Measurements from ENCODE around the gene PERCC1.
"Not testable (repeated sequence)": the region's sequence is repeated elsewhere in the genome, so short reads cannot be mapped to it uniquely, and the experiment has no call there.

PERCC1 gene

DNA sequence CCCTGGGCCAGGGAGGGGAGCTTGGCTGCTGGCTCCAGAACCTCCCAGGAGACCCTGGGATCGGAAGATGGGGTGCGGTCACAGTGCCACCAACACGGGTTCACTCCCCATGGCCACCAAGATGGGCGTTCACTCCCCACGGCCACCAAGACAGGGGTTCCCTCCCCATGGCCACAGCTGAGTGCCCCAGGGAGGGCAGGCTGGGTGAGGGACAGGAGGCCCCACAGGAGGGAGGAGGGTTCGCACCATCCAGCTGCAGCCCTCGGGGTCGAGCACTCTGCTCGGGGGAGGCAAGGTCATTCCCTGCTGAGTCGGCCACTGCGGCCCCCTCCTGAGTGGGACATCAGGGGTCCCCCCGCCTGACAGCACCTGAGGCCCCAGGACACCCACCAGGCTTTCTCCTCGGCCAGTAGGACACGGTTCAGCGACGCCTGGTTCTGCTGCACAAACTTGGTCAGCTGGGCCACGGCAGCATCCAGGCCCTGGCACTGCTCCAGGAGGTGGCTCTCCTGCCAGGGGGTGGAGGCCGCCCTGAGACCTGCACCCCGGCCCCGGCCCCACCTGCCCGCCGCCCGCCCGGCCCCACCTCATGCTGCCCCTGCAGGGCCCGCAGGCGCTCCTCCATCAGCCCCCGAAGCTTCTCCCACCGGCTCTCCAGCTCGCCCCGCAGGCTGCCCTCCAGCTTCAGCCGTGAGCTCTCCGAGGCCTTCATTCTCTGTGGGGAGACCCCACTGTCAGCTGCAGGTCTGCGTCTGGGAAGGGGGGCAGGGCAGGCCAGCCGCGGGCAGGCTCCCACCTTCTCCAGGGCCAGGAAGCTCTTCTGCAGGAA lies 7.6 kb downstream of the PERCC1 start:
- no peak overlapping the region for H3K4me3 ChIP-seq (replicated peaks; ENCODE audit: low read depth, low read length)
- no peak for DNase-seq (ENCODE audit: low read depth)
- no peak for TF ChIP-seq CTCF (IDR thresholded peaks at IDR 0.05; ENCODE audit: low read length, missing control alignments)

DNA sequence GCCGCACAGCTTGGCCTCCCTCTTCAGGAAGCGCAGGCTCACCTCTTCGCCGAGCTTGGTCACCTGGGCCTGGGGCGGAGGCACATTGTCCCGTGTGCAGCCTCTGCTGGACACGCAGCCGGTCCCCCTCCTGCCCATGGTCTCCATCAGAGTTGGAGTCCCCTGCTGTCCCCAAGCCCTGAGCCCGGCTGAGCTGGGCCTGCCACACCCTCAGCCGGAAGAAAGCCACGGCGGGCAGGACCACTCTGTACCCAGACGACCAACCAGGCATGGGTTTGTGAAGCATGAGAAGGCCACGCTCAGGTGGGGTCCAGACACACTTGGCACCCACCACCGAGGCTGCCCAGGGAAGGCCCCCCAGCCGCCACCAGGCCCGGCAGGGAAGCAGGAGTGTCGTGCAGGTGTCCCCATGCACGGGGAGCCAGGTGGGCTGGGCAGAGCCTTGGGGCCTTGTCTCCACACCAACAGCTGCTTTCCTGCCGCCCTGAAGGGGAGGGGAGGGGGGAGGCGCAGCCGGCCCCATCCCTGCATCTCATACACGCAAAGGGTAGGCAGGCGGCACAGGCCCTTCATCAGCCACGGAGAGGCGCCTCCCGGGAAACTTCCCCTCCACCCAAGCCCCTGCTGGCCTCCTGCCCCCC lies 8.3 kb downstream of the PERCC1 start:
- TF ChIP-seq CTCF (IDR thresholded peaks at IDR 0.05; ENCODE audit: low read length, missing control alignments), result no peak
- no peak overlapping the region for H3K4me3 ChIP-seq (replicated peaks; ENCODE audit: low read depth, low read length)
- DNase-seq (ENCODE audit: low read depth), result no peak

GRCh38 chr16:1439699-1440074 lies 8.8 kb downstream of the PERCC1 start:
- not testable (repeated sequence) for H3K4me3 ChIP-seq (replicated peaks; ENCODE audit: low read depth, low read length)

DNA sequence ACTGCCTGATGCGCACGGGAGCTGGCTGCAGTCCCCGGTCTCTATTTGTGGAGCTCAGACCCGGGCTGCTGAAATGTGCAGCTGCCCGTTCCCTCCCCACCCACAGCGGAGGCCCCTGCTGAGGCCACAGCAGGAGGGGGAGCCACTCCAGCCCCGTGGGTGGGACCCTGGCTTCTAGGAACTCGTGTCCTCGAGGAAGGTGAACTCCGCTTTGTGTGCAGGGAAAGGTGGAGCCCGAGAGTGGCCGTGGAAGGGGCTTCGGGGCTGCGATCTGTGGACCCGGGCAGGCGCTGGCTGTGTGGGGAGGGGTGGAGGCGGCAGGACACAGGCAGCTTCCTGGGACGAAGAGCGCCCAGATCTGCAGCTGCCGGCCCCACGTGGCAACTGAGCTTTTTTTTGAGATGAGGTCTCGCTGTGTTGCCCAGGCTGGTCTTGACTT lies 10.5 kb downstream of the PERCC1 start:
- TF ChIP-seq CTCF (IDR thresholded peaks at IDR 0.05; ENCODE audit: low read length, missing control alignments), result no peak
- no peak for DNase-seq (ENCODE audit: low read depth)
- no peak overlapping the region for H3K4me3 ChIP-seq (replicated peaks; ENCODE audit: low read depth, low read length)

More at GRCh38 chr16:1439699-1440074, 8.8 kb downstream of the PERCC1 start:
- not testable (repeated sequence) for DNase-seq (ENCODE audit: low read depth)

- H3K4me3 ChIP-seq (replicated peaks; ENCODE audit: low read depth, low read length), result no peak overlapping the region
- DNase-seq (ENCODE audit: low read depth), result no peak
- TF ChIP-seq CTCF (IDR thresholded peaks at IDR 0.05; ENCODE audit: low read length, missing control alignments), result no peak
These were observed 11.8 kb downstream of the PERCC1 start for GRCh38 chr16:1442697-1443096.

- DNase-seq (ENCODE audit: low read depth), result no peak
- no peak overlapping the region for H3K4me3 ChIP-seq (replicated peaks; ENCODE audit: low read depth, low read length)
- no peak for TF ChIP-seq CTCF (IDR thresholded peaks at IDR 0.05; ENCODE audit: low read length, missing control alignments)
These were observed 12.6 kb downstream of the PERCC1 start for GRCh38 chr16:1443403-1443973.

DNA sequence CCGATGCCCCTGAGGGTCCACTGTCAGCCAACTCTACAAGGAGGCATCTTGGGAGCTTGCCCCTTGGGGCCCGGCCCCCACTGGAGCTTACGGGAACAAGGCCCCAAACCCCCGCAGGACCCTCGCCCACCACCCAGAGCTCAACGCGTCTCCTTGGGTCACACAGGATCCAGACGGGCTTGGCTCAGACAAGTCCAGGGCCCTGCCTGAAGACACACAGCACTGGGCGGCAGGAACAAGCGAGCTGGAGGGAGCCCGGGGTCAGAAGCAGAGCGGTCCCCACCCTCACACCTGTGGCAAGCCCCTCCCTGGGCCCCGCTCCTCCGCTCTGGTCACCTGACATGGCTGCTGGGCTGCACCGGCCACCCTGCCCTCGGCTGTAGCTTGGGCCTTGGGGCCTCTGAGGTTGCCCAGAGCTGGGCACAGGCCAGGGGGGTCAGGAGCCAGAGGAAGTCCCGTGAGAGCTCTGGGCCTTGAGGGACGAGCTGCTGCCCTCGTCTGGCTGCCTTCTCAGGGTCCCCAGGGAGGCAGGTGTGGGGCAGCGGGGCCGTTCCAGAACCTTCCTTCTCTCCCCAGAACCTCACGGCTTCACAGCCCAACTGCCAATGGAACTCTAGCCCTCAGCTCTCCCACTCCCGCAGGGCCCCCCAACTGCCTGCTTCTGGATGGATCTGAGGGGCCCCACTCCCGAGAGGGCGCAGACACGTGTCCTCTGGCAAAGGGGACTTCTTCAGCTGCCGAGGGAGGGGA lies 13.3 kb downstream of the PERCC1 start, which contains the start of gene CCDC154:
CCDC154 (minus strand) TSS at position 577 of the 750 bp plus-strand sequence; CDS start at position 343, 234 bp downstream.
- TF ChIP-seq CTCF (IDR thresholded peaks at IDR 0.05; ENCODE audit: low read length, missing control alignments), result no peak
- no peak within 1 kb of the TSS for H3K4me3 ChIP-seq (replicated peaks; ENCODE audit: low read depth, low read length)
- no peak for DNase-seq (ENCODE audit: low read depth)
